H54 (cell line): ENCODE data around the gene CERS6.
"Not testable (repeated sequence)": the region's sequence is repeated elsewhere in the genome, so short reads cannot be mapped to it uniquely, and the experiment has no call there.

ENCODE experiments used
- DNase-seq: peaks from one replicate; pipeline ENCODE4 v3.0.0; 2011; ENCODE audit warnings: low spot score, mixed read lengths; ENCODE audit not compliant: insufficient read length
- FAIRE-seq: peaks from 3 replicates; lab custom pipeline; 2011; peaks lifted over from hg19 to GRCh38; lab: Jason Lieb, UNC
- POLR2A ChIP-seq: IDR thresholded peaks from 2 replicates; pipeline ENCODE4 v1.6.1; 2011; ENCODE audit warnings: low read depth, mild to moderate bottlenecking, low read length

Gene CERS6

DNA sequence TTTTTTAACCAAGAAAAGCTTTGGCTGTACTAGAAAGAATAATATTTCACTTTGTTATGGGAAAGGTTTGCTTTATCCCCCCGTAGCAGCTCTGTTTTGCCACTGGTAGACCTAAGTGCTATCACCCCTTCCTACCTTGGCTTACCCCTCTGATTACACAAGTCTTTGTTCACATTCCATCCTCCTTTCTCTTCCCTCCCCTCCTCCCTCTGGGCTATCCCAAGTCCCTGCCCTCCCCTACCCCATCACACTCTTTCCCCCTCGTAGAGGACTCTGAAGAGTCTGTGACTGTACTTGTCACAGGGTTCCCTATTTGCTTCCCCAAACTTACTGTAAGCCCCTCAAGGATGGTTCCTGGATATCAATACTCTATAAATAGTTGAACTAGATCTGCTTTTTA is 193.5 kb downstream of the CERS6 start:
- DNase-seq (no peak), FAIRE-seq (no peak)
- TF ChIP-seq POLR2A: no peak

GRCh38 chr2:168650139-168650538 is 194.1 kb downstream of the CERS6 start:
- DNase-seq (no peak), FAIRE-seq (no peak)
- no peak for TF ChIP-seq POLR2A

- FAIRE-seq (no peak), DNase-seq (no peak)
- TF ChIP-seq POLR2A: no peak
Observed at GRCh38 chr2:168650781-168651180, 194.7 kb downstream of the CERS6 start.

- no peak for FAIRE-seq
- no peak for TF ChIP-seq POLR2A
Observed at GRCh38 chr2:168652997-168653921, 197.2 kb downstream of the CERS6 start.

DNA sequence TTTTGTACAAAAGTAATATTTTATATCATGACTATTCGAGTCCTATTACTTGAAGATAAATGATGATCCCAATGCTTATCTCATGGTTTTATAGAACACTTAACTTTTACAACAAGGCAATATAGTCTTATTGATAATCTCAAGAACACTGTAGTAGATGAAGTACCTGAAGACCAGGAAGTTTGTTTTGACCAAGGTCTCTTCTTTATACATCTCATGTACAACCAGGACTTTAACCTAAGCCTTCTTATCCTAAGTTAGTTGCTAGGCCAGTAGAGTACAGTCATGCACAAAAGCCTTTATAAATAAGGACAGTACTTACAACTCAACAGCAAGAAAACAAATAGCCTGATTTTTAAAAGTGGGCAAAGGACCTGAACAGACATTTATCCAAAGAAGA is 198.6 kb downstream of the CERS6 start:
- DNase-seq (no peak), FAIRE-seq (no peak)
- no peak for TF ChIP-seq POLR2A

More at GRCh38 chr2:168652997-168653921, 197.2 kb downstream of the CERS6 start:
- DNase-seq: no peak

- no peak for TF ChIP-seq POLR2A
- DNase-seq (no peak), FAIRE-seq (no peak)
Observed at GRCh38 chr2:168655207-168655606, 199.1 kb downstream of the CERS6 start.

DNA sequence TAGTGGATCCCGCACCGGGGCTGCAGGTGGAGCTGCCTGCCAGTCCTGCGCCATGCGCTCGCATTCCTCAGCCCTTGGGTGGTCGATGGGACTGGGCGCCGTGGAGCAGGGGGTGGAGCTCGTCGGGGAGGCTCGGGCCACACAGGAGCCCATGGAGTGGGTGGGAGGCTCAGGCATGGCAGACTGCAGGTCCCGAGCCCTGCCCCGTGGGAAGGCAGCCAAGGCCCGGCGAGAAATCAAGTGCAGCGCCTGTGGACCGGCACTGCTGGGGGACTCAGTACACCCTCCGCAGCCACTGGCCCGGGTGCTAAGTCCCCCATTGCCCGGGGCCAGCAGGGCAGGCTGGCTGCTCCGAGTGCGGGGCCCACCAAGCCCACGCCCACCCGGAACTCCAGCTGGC is 201.3 kb downstream of the CERS6 start:
- not testable (repeated sequence) for FAIRE-seq, DNase-seq

GRCh38 chr2:168658706-168659105 is 202.6 kb downstream of the CERS6 start:
- FAIRE-seq (no peak), DNase-seq (no peak)
- TF ChIP-seq POLR2A: no peak

DNA sequence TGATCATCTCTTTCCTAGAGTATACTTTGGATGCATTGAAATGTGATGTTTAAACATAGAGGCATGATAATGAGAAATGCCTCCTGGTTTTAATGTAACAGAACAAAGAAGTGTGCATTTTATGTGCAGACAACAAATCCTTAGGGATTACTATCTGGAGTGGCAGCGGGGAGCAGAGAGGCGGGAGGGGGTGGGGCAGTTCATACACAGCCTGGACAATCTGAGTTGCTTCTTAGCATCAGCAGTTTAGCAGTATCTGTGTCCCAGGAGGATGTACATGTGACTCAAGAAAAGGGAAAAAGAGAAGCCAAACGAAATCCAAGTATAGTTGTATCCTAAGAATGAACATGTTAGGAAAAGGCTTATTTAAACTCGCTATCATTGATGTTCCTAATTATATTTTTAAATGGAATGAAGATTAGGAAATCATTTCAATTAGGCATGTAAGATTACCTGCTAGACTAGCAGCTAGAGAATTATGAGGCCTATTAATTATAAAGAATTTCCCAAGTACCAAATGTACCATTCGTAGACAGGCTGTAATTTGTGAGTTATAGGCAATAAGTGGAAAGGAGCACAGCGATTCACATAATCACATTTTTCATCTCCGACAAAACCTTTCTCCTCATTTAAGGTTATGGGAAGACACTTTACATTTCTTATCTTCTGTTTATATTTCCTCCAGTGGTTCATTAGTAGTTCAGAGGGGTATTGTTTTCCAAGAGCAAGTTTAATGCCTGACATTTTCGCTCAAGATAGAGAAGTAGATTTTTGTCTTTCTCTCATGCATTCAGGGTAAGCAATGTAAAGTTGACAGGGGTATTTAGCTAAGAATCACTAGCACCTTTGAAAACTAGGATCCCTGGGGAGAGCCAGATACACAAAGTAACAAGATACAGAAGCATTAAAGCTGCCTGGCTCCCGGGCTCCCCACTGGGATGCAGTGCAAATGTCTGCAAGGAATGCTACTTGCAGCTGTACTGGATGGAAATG is 205.1 kb downstream of the CERS6 start:
- DNase-seq: no peak
- FAIRE-seq: no peak
- no peak for TF ChIP-seq POLR2A

DNA sequence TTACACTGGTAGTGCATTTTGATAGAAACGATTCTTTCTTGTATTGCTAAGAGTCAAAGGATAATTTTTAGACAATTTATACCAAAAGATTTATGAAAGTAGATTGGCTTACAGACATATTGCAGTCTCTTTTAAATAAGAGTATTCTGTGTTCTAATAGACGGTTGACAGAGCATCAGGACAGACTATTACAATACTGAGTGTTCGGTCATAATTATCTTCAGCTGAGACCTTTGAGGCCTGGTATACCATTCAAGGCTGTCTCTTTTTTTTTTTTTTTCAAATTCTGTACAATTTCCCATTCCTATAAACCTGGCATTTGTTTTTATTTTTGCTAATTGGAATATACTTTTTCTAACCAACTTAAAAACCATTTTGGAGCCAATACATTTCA is 205.8 kb downstream of the CERS6 start:
- no peak for FAIRE-seq
- TF ChIP-seq POLR2A: no peak
- no peak for DNase-seq

DNA sequence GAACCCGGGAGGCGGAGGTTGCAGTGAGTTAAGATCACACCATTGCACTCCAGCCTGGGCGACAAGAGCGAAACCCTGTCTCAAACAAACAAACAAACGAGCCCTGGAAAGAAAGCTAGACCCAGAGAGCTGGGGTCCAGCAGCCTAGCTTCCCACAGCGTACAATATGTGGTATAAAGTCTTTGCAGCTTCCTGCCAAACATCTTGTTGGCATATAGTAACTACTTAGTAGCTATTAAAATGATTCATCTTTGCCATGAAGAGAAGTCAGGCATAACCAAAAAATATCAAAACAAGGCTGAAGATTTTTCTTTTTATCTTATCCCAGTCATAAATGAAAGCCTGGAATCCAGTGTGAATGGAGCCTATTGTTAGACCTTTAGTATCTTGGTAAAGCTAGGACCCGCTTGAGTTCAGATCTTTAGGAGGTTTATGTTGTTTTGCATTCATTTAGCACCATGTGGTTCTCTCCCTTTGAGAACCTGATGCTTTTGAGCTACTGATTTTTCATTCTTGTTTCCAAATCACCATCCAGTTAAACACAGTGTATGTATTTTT is 206.7 kb downstream of the CERS6 start:
- DNase-seq (no peak), FAIRE-seq (no peak)
- TF ChIP-seq POLR2A: no peak

DNA sequence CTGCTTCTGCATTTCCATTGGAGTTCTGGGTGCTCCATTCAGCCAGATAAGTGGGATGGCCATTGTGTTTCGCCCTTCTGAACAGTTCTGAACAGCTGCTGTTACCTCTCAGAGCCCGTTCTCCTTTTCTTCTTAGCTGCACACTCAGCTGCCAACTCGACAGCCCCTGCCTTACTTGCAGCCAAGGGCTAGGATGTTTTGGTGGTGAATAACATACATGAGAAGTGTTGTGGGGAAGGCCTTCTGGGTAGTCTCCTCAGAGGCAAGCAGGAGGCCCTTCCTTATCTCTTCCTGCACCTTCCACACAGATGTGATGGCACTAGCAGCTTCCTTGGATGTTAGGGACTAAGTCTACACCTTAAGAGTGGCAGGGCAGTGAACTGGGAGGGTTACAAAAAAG is 207.9 kb downstream of the CERS6 start:
- TF ChIP-seq POLR2A: no peak
- FAIRE-seq (peak; percentile 62), DNase-seq (no peak)

DNA sequence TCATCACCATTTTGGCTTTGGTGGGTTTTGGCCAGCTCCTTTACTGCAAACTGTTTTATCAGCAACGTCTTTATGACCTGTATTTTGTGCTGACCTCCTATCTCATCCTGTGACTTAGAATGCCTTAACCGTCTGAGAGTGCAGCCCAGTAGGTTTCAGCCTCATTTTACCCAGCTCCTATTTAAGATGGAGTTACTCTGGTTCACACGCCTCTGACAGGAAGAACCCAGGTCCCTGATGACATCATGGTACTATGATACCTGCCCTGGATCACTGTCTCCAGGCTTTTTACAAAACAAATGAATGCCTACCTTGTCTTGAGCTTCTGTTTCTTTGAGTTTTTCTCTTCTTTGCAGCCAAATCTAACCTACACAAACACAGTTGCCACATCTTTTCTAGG is 208.6 kb downstream of the CERS6 start:
- not testable (repeated sequence) for DNase-seq, FAIRE-seq

DNA sequence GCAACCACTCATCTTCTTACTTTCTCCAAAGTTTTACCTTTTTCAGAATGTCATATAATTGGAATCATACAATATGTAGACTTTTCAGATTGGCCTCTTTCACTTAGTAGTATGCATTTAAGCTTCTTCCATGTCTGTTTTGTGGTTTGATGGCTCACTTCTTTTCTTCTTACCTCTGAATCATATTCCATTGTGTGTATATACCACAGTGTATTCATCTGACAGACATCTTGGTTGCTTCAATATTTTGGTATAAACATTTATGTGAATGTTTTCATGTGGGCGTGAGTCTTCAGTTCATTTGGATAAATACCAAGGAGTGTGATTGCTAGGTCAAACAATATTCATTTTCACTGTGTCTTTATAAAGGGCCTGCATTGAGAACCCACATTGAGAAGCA is 210.3 kb downstream of the CERS6 start:
- no peak for FAIRE-seq
- DNase-seq: no peak
- no peak for TF ChIP-seq POLR2A
